ENCODE data around the gene FUT3.

DNA sequence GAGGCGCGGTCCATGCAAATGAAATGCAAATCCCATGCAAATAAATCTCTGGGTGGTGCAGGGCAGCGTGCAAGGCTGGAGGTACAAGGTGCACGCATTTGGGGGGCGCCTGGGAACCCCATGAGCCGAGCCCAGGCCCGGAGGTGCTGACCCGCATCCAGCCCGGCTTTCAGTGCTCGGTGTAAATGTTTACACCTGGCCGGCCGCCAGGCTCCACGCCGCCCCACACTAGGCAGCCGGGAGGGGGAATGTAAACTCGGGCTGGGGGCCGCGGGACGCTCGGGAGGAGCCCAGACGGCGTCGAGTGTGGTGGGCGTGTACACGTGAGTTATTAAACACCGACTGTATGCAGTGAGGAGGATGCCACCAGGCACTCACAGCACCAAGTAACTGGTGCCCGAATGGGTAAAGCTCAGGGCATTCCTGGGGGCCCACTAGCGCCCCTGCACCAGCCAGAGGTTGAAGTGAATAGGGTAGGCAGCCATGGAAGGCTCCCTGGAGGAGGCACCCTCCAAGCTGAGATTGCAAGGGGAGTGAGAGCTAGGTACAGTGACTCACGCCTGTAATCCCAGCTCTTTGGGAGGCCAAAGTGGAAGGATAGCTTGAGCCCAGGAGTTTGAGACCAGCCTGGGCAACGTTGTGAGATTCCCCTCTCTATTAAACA is 28.9 kb downstream of the FUT3 start:
- no peak for TF ChIP-seq CTCF (conservative IDR thresholded peaks at IDR 0.05; ENCODE audit: low read length)
- TF ChIP-seq EZH2phosphoT487 (IDR thresholded peaks at IDR 0.05; ENCODE audit: borderline replicate concordance), result no peak
